ENCODE measurements around the gene LYSMD2. TPM values are rescaled to one million over a fixed set of nuclear protein-coding genes. Genes with fewer than 3 reads are reported as not detected.

Gene LYSMD2
- polyA plus RNA-seq, 2 donors = 5.2 to 5.9 TPM

GRCh38 chr15:51706926-51707608 is 30.4 kb downstream of the LYSMD2 start:
- H3K4me1 ChIP-seq (ENCODE audit: control insufficient read depth in 2 of 2, insufficient read depth in 2 of 2, low read length in 1 of 2) = no peaks in the 10 kb centered on the region
- 75 to 88% methylated on average over 2 of the region's 2 CpGs for WGBS, 2 donors
- H3K36me3 ChIP-seq (ENCODE audit: control insufficient read depth in 2 of 2, insufficient read depth in 2 of 2, low read length in 1 of 2) = no peaks in the 10 kb centered on the region
- H3K27ac ChIP-seq (ENCODE audit: low read depth in 2 of 2, low read length in 1 of 2) = no peak overlapping the region
- H3K9me3 ChIP-seq (ENCODE audit: control insufficient read depth in 2 of 2, insufficient read depth in 1 of 2, low read depth in 1 of 2, low read length in 1 of 2) = no peaks in the 10 kb centered on the region
- no peak overlapping the region for H3K4me3 ChIP-seq (ENCODE audit: low read depth in 1 of 2, low read length in 2 of 2)
- no peaks in the 10 kb centered on the region for H3K27me3 ChIP-seq (ENCODE audit: control insufficient read depth in 1 of 2, insufficient read depth in 2 of 2, low read length in 2 of 2)

GRCh38 chr15:51706291-51706690 is 31.2 kb downstream of the LYSMD2 start:
- H3K36me3 ChIP-seq (ENCODE audit: control insufficient read depth in 2 of 2, insufficient read depth in 2 of 2, low read length in 1 of 2) = no peaks in the 10 kb centered on the region
- no peak overlapping the region for H3K27ac ChIP-seq (ENCODE audit: low read depth in 2 of 2, low read length in 1 of 2)
- no peaks in the 10 kb centered on the region for H3K9me3 ChIP-seq (ENCODE audit: control insufficient read depth in 2 of 2, insufficient read depth in 1 of 2, low read depth in 1 of 2, low read length in 1 of 2)
- no peaks in the 10 kb centered on the region for H3K27me3 ChIP-seq (ENCODE audit: control insufficient read depth in 1 of 2, insufficient read depth in 2 of 2, low read length in 2 of 2)
- 81 to 82% methylated on average over 5 of the region's 5 CpGs for WGBS, 2 donors
- no peaks in the 10 kb centered on the region for H3K4me1 ChIP-seq (ENCODE audit: control insufficient read depth in 2 of 2, insufficient read depth in 2 of 2, low read length in 1 of 2)
- H3K4me3 ChIP-seq (ENCODE audit: low read depth in 1 of 2, low read length in 2 of 2) = no peak overlapping the region

GRCh38 chr15:51702710-51703109 is 34.7 kb downstream of the LYSMD2 start:
- WGBS, 2 donors = 61 to 70% methylated on average over 1 of the region's 1 CpG
- Histone ChIP-seq H3K4me3 (ENCODE audit: low read depth in 1 of 2, low read length in 2 of 2) (no peak overlapping the region), H3K27ac (ENCODE audit: low read depth in 2 of 2, low read length in 1 of 2) (no peak overlapping the region)

GRCh38 chr15:51699373-51699772 is 38.1 kb downstream of the LYSMD2 start:
- Histone ChIP-seq H3K27ac (ENCODE audit: low read depth in 2 of 2, low read length in 1 of 2) (no peak overlapping the region), H3K4me1 (ENCODE audit: control insufficient read depth in 2 of 2, insufficient read depth in 2 of 2, low read length in 1 of 2) (no peaks in the 10 kb centered on the region), H3K36me3 (ENCODE audit: control insufficient read depth in 2 of 2, insufficient read depth in 2 of 2, low read length in 1 of 2) (no peaks in the 10 kb centered on the region), H3K4me3 (ENCODE audit: low read depth in 1 of 2, low read length in 2 of 2) (no peak overlapping the region), H3K27me3 (ENCODE audit: control insufficient read depth in 1 of 2, insufficient read depth in 2 of 2, low read length in 2 of 2) (peaks cover 0 to 4% of the 10 kb centered on the region in 2 donors), H3K9me3 (ENCODE audit: control insufficient read depth in 2 of 2, insufficient read depth in 1 of 2, low read depth in 1 of 2, low read length in 1 of 2) (no peaks in the 10 kb centered on the region)
- 79 to 80% methylated on average over 1 of the region's 1 CpG for WGBS, 2 donors

More at GRCh38 chr15:51702710-51703109, 34.7 kb downstream of the LYSMD2 start:
- Histone ChIP-seq H3K9me3 (ENCODE audit: control insufficient read depth in 2 of 2, insufficient read depth in 1 of 2, low read depth in 1 of 2, low read length in 1 of 2) (no peaks in the 10 kb centered on the region), H3K36me3 (ENCODE audit: control insufficient read depth in 2 of 2, insufficient read depth in 2 of 2, low read length in 1 of 2) (no peaks in the 10 kb centered on the region), H3K4me1 (ENCODE audit: control insufficient read depth in 2 of 2, insufficient read depth in 2 of 2, low read length in 1 of 2) (no peaks in the 10 kb centered on the region), H3K27me3 (ENCODE audit: control insufficient read depth in 1 of 2, insufficient read depth in 2 of 2, low read length in 2 of 2) (peaks cover 0 to 4% of the 10 kb centered on the region in 2 donors)

GRCh38 chr15:51697163-51697562 is 40.3 kb downstream of the LYSMD2 start:
- Histone ChIP-seq H3K36me3 (ENCODE audit: control insufficient read depth in 2 of 2, insufficient read depth in 2 of 2, low read length in 1 of 2) (no peaks in the 10 kb centered on the region), H3K4me1 (ENCODE audit: control insufficient read depth in 2 of 2, insufficient read depth in 2 of 2, low read length in 1 of 2) (no peaks in the 10 kb centered on the region), H3K27ac (ENCODE audit: low read depth in 2 of 2, low read length in 1 of 2) (no peak overlapping the region), H3K4me3 (ENCODE audit: low read depth in 1 of 2, low read length in 2 of 2) (no peak overlapping the region), H3K9me3 (ENCODE audit: control insufficient read depth in 2 of 2, insufficient read depth in 1 of 2, low read depth in 1 of 2, low read length in 1 of 2) (no peaks in the 10 kb centered on the region), H3K27me3 (ENCODE audit: control insufficient read depth in 1 of 2, insufficient read depth in 2 of 2, low read length in 2 of 2) (peaks cover 0 to 4% of the 10 kb centered on the region in 2 donors)
- 90 to 94% methylated on average over 2 of the region's 2 CpGs for WGBS, 2 donors

- peaks cover 0 to 4% of the 10 kb centered on the region in 2 donors for H3K27me3 ChIP-seq (ENCODE audit: control insufficient read depth in 1 of 2, insufficient read depth in 2 of 2, low read length in 2 of 2)
- H3K9me3 ChIP-seq (ENCODE audit: control insufficient read depth in 2 of 2, insufficient read depth in 1 of 2, low read depth in 1 of 2, low read length in 1 of 2) = no peaks in the 10 kb centered on the region
- no peaks in the 10 kb centered on the region for H3K4me1 ChIP-seq (ENCODE audit: control insufficient read depth in 2 of 2, insufficient read depth in 2 of 2, low read length in 1 of 2)
- WGBS, 2 donors = 75 to 77% methylated on average over 5 of the region's 5 CpGs
- no peak overlapping the region for H3K4me3 ChIP-seq (ENCODE audit: low read depth in 1 of 2, low read length in 2 of 2)
- H3K36me3 ChIP-seq (ENCODE audit: control insufficient read depth in 2 of 2, insufficient read depth in 2 of 2, low read length in 1 of 2) = no peaks in the 10 kb centered on the region
- no peak overlapping the region for H3K27ac ChIP-seq (ENCODE audit: low read depth in 2 of 2, low read length in 1 of 2)
Observed at GRCh38 chr15:51696566-51696965, 40.9 kb downstream of the LYSMD2 start.

GRCh38 chr15:51692154-51692553 is 45.3 kb downstream of the LYSMD2 start:
- 49 to 60% methylated on average over 3 of the region's 3 CpGs for WGBS, 2 donors
- no peaks in the 10 kb centered on the region for H3K9me3 ChIP-seq (ENCODE audit: control insufficient read depth in 2 of 2, insufficient read depth in 1 of 2, low read depth in 1 of 2, low read length in 1 of 2)
- no peaks in the 10 kb centered on the region for H3K4me1 ChIP-seq (ENCODE audit: control insufficient read depth in 2 of 2, insufficient read depth in 2 of 2, low read length in 1 of 2)
- no peak overlapping the region for H3K27ac ChIP-seq (ENCODE audit: low read depth in 2 of 2, low read length in 1 of 2)
- no peaks in the 10 kb centered on the region for H3K36me3 ChIP-seq (ENCODE audit: control insufficient read depth in 2 of 2, insufficient read depth in 2 of 2, low read length in 1 of 2)
- no peaks in the 10 kb centered on the region for H3K27me3 ChIP-seq (ENCODE audit: control insufficient read depth in 1 of 2, insufficient read depth in 2 of 2, low read length in 2 of 2)
- no peak overlapping the region for H3K4me3 ChIP-seq (ENCODE audit: low read depth in 1 of 2, low read length in 2 of 2)

GRCh38 chr15:51688863-51689262 is 48.6 kb downstream of the LYSMD2 start:
- WGBS, 2 donors = 78 to 81% methylated on average over 2 of the region's 2 CpGs
- H3K27me3 ChIP-seq (ENCODE audit: control insufficient read depth in 1 of 2, insufficient read depth in 2 of 2, low read length in 2 of 2) = no peaks in the 10 kb centered on the region

GRCh38 chr15:51687565-51687964 is 49.9 kb downstream of the LYSMD2 start:
- Histone ChIP-seq H3K4me3 (ENCODE audit: low read depth in 1 of 2, low read length in 2 of 2) (no peak overlapping the region), H3K4me1 (ENCODE audit: control insufficient read depth in 2 of 2, insufficient read depth in 2 of 2, low read length in 1 of 2) (no peaks in the 10 kb centered on the region)
- WGBS, 2 donors = 0 to 43% methylated on average over 1 of the region's 1 CpG

More at GRCh38 chr15:51688863-51689262, 48.6 kb downstream of the LYSMD2 start:
- no peaks in the 10 kb centered on the region for H3K9me3 ChIP-seq (ENCODE audit: control insufficient read depth in 2 of 2, insufficient read depth in 1 of 2, low read depth in 1 of 2, low read length in 1 of 2)
- H3K27ac ChIP-seq (ENCODE audit: low read depth in 2 of 2, low read length in 1 of 2) = no peak overlapping the region
- H3K4me3 ChIP-seq (ENCODE audit: low read depth in 1 of 2, low read length in 2 of 2) = no peak overlapping the region
- no peaks in the 10 kb centered on the region for H3K36me3 ChIP-seq (ENCODE audit: control insufficient read depth in 2 of 2, insufficient read depth in 2 of 2, low read length in 1 of 2)
- no peaks in the 10 kb centered on the region for H3K4me1 ChIP-seq (ENCODE audit: control insufficient read depth in 2 of 2, insufficient read depth in 2 of 2, low read length in 1 of 2)

GRCh38 chr15:51681303-51681963 is 56.0 kb downstream of the LYSMD2 start, which contains the start of gene SCG3:
Gene SCG3 (plus strand): TSS chr15:51681503. CDS start chr15:51681756, 253 bp downstream.
- H3K4me1 ChIP-seq (ENCODE audit: control insufficient read depth in 2 of 2, insufficient read depth in 2 of 2, low read length in 1 of 2) = peaks cover 0 to 4% of the 10 kb centered on the region in 2 donors
- no peaks in the 10 kb centered on the region for H3K27me3 ChIP-seq (ENCODE audit: control insufficient read depth in 1 of 2, insufficient read depth in 2 of 2, low read length in 2 of 2)
- 7 to 9% methylated on average over 38 of the region's 38 CpGs for WGBS, 2 donors
- no peaks in the 10 kb centered on the region for H3K36me3 ChIP-seq (ENCODE audit: control insufficient read depth in 2 of 2, insufficient read depth in 2 of 2, low read length in 1 of 2)
- H3K27ac ChIP-seq (ENCODE audit: low read depth in 2 of 2, low read length in 1 of 2) = no peak within 1 kb of the TSS
- no peaks in the 10 kb centered on the region for H3K9me3 ChIP-seq (ENCODE audit: control insufficient read depth in 2 of 2, insufficient read depth in 1 of 2, low read depth in 1 of 2, low read length in 1 of 2)
- no peak within 1 kb of the TSS for H3K4me3 ChIP-seq (ENCODE audit: low read depth in 1 of 2, low read length in 2 of 2)

More at GRCh38 chr15:51687565-51687964, 49.9 kb downstream of the LYSMD2 start:
- H3K9me3 ChIP-seq (ENCODE audit: control insufficient read depth in 2 of 2, insufficient read depth in 1 of 2, low read depth in 1 of 2, low read length in 1 of 2) = no peaks in the 10 kb centered on the region
- no peak overlapping the region for H3K27ac ChIP-seq (ENCODE audit: low read depth in 2 of 2, low read length in 1 of 2)
- H3K36me3 ChIP-seq (ENCODE audit: control insufficient read depth in 2 of 2, insufficient read depth in 2 of 2, low read length in 1 of 2) = no peaks in the 10 kb centered on the region
- H3K27me3 ChIP-seq (ENCODE audit: control insufficient read depth in 1 of 2, insufficient read depth in 2 of 2, low read length in 2 of 2) = no peaks in the 10 kb centered on the region
